IPS DF 4.7 (cell line): Measurements from ENCODE around the gene BBC3.
"Not testable (repeated sequence)": the region's sequence is repeated elsewhere in the genome, so short reads cannot be mapped to it uniquely, and the experiment has no call there.

Source experiments
- DNase-seq: peaks from one replicate; pipeline ENCODE4 v3.0.0-alpha.2; 2013; ENCODE audit warnings: low spot score; ENCODE audit errors: extremely low read depth

BBC3 gene

GRCh38 chr19:47258434-47258833, 27.4 kb upstream of the BBC3 start:
- no peak for DNase-seq

GRCh38 chr19:47257411-47258169, 26.6 kb upstream of the BBC3 start:
- no peak for DNase-seq

GRCh38 chr19:47256693-47257410, 25.9 kb upstream of the BBC3 start:
- no peak for DNase-seq

GRCh38 chr19:47255879-47256692, 25.1 kb upstream of the BBC3 start, which contains the start of gene CCDC9:
Gene CCDC9 (plus strand): TSS chr19:47256525. CDS start chr19:47258401, 1,876 bp downstream.
- no peak for DNase-seq

- DNase-seq: no peak
Observed at GRCh38 chr19:47253970-47254369, 23.0 kb upstream of the BBC3 start.

GRCh38 chr19:47253467-47253881, 22.5 kb upstream of the BBC3 start:
- no peak for DNase-seq

GRCh38 chr19:47253016-47253415, 22.0 kb upstream of the BBC3 start:
- DNase-seq: not testable (repeated sequence)

GRCh38 chr19:47247308-47247990, 16.4 kb upstream of the BBC3 start:
- no peak for DNase-seq

GRCh38 chr19:47243776-47244547, 13.0 kb upstream of the BBC3 start:
- DNase-seq: no peak

- DNase-seq: no peak
Observed at GRCh38 chr19:47243364-47243775, 12.4 kb upstream of the BBC3 start.

GRCh38 chr19:47241919-47242577, 11.0 kb upstream of the BBC3 start:
- no peak for DNase-seq

GRCh38 chr19:47240996-47241918, 10.3 kb upstream of the BBC3 start:
- no peak for DNase-seq

- DNase-seq: no peak
Observed at GRCh38 chr19:47240556-47240955, 9.6 kb upstream of the BBC3 start.

- no peak for DNase-seq
Observed at GRCh38 chr19:47239610-47240296, 8.8 kb upstream of the BBC3 start.

GRCh38 chr19:47239152-47239551, 8.2 kb upstream of the BBC3 start:
- no peak for DNase-seq

- DNase-seq: no peak
Observed at GRCh38 chr19:47236072-47236675, 5.2 kb upstream of the BBC3 start.

- no peak for DNase-seq
Observed at GRCh38 chr19:47232422-47233211, 1.6 kb upstream of the BBC3 start.
